ENCODE measurements around the gene C3orf80. TPM values are rescaled to one million over a fixed set of nuclear protein-coding genes. Genes with fewer than 3 reads are reported as not detected.
"Not testable (repeated sequence)": the region's sequence is repeated elsewhere in the genome, so short reads cannot be mapped to it uniquely, and the experiment has no call there.

The C3orf80 gene
- total RNA-seq, 1 donor from 2014 or later = not detected

DNA sequence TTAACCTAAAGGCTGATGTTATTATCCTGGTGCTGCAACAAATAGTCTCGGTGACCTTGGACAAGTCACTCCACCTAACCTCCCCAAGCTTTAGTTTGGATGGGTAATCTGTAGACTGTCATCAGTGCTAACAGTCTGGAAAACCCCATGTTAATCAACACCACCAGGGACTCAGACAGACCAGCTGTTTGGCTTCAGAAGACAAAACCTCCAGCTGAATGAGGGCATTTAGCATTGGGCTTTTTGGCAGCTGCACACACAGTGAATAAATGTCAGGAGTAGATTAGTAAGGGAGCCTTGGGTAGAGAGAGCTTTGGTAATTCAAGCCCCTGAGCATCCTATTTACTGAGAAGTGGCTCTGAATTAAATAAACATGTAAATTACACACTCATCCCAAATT lies 24.9 kb upstream of the C3orf80 start:
- Histone ChIP-seq H3K27me3 (no peaks in the 10 kb centered on the region), H3K36me3 (no peaks in the 10 kb centered on the region), H3K4me1 (no peaks in the 10 kb centered on the region), H3K9me3 (no peaks in the 10 kb centered on the region), H3K27ac (no peak overlapping the region), H3K4me3 (no peak overlapping the region)
- intact Hi-C loops (cut with DNase I) = no loop called here
- TF ChIP-seq POLR2AphosphoS5 (IDR thresholded peaks at IDR 0.05; ENCODE audit: insufficient read depth in 1 of 2, low read depth in 1 of 2) (no peak), POLR2A (IDR thresholded peaks at IDR 0.05) (no peak), CTCF (IDR thresholded peaks at IDR 0.05) (no peak)
- DNase-seq (ENCODE audit: extremely low spot score in 2 of 2) = no peak

GRCh38 chr3:160204396-160205011 lies 20.7 kb upstream of the C3orf80 start:
- not testable (repeated sequence) for H3K27ac ChIP-seq; DNase-seq (ENCODE audit: extremely low spot score in 2 of 2)

GRCh38 chr3:160205606-160206005 lies 19.6 kb upstream of the C3orf80 start:
- Histone ChIP-seq H3K4me3 (no peak overlapping the region), H3K27me3 (no peaks in the 10 kb centered on the region), H3K9me3 (no peaks in the 10 kb centered on the region), H3K36me3 (no peaks in the 10 kb centered on the region), H3K27ac (no peak overlapping the region), H3K4me1 (no peaks in the 10 kb centered on the region)
- intact Hi-C loops (cut with DNase I) = no loop called here
- no peak for TF ChIP-seq CTCF (IDR thresholded peaks at IDR 0.05)
- no peak for TF ChIP-seq POLR2AphosphoS5 (IDR thresholded peaks at IDR 0.05; ENCODE audit: insufficient read depth in 1 of 2, low read depth in 1 of 2)
- no peak for TF ChIP-seq POLR2A (IDR thresholded peaks at IDR 0.05)
- DNase-seq (ENCODE audit: extremely low spot score in 2 of 2) = no peak

More at GRCh38 chr3:160204396-160205011, 20.7 kb upstream of the C3orf80 start:
- H3K4me3 ChIP-seq; H3K9me3 ChIP-seq; intact Hi-C loops (cut with DNase I); H3K36me3 ChIP-seq; H3K27me3 ChIP-seq; H3K4me1 ChIP-seq: not testable (repeated sequence)

GRCh38 chr3:160210341-160210740 lies 14.9 kb upstream of the C3orf80 start:
- intact Hi-C loops (cut with DNase I) = no loop called here
- H3K36me3 ChIP-seq = no peaks in the 10 kb centered on the region
- TF ChIP-seq POLR2A (IDR thresholded peaks at IDR 0.05) = no peak
- TF ChIP-seq CTCF (IDR thresholded peaks at IDR 0.05) = no peak
- TF ChIP-seq POLR2AphosphoS5 (IDR thresholded peaks at IDR 0.05; ENCODE audit: insufficient read depth in 1 of 2, low read depth in 1 of 2) = no peak
- H3K27me3 ChIP-seq = no peaks in the 10 kb centered on the region
- no peaks in the 10 kb centered on the region for H3K4me1 ChIP-seq
- no peak overlapping the region for H3K27ac ChIP-seq
- H3K9me3 ChIP-seq = no peaks in the 10 kb centered on the region
- H3K4me3 ChIP-seq = no peak overlapping the region
- DNase-seq (ENCODE audit: extremely low spot score in 2 of 2) = no peak

- Histone ChIP-seq H3K27me3 (no peaks in the 10 kb centered on the region), H3K36me3 (no peaks in the 10 kb centered on the region), H3K4me3 (no peak overlapping the region), H3K4me1 (no peaks in the 10 kb centered on the region), H3K9me3 (no peaks in the 10 kb centered on the region), H3K27ac (no peak overlapping the region)
- TF ChIP-seq POLR2A (IDR thresholded peaks at IDR 0.05) (no peak), POLR2AphosphoS5 (IDR thresholded peaks at IDR 0.05; ENCODE audit: insufficient read depth in 1 of 2, low read depth in 1 of 2) (no peak), CTCF (IDR thresholded peaks at IDR 0.05) (no peak)
- intact Hi-C loops (cut with DNase I) = no loop called here
- no peak for DNase-seq (ENCODE audit: extremely low spot score in 2 of 2)
Measured at GRCh38 chr3:160210799-160211221, 14.4 kb upstream of the C3orf80 start.

Measured in vagina (tissue), 2 donors.